Breast epithelium (tissue), 3 donors: ENCODE data around the gene ARHGAP20.

Experiments
- CTCF ChIP-seq, 3 donors: fragments of 450-650 bp; IDR thresholded peaks; one replicate each; pipeline ENCODE4 v1.5.1; 2016 to 2017; ENCODE audit warnings: antibody characterized with exemption in 3 of 3, mild to moderate bottlenecking in 3 of 3, moderate library complexity in 3 of 3
- POLR2A ChIP-seq: fragments of 450-650 bp; IDR thresholded peaks from one replicate; pipeline ENCODE4 v1.6.1; 2016; ENCODE audit warnings: antibody characterized with exemption, mild to moderate bottlenecking, moderate library complexity
- POLR2AphosphoS5 ChIP-seq, 3 donors: sonication (generic); formaldehyde crosslinking; IDR thresholded peaks; one replicate each; pipeline ENCODE4 v1.6.1; 2017; ENCODE audit warnings: antibody characterized with exemption in 3 of 3

- no peak for TF ChIP-seq CTCF (IDR thresholded peaks at IDR 0.05)
- no peak for TF ChIP-seq POLR2A
- TF ChIP-seq POLR2AphosphoS5 (IDR thresholded peaks at IDR 0.05): no peak
These were observed 22.6 kb upstream of the ARHGAP20 start for GRCh38 chr11:110734790-110735189.
